ENCODE data around the gene BRPF1. TPM values are rescaled to one million over a fixed set of nuclear protein-coding genes. Genes with fewer than 3 reads are reported as not detected.

The BRPF1 gene
- total and polyA plus RNA-seq, 2 experiments from 2014 or later, result 8.0 to 24.7 TPM

- TF ChIP-seq REST (IDR thresholded peaks at IDR 0.05; ENCODE audit: unreplicated experiment) (no peak), ZNF114 (CRISPR knock-in tag; IDR thresholded peaks at IDR 0.05) (no peak), EZH2 (IDR thresholded peaks at IDR 0.05; ENCODE audit: low read depth, unreplicated experiment) (no peak)
Measured at GRCh38 chr3:9757427-9757826, 25.9 kb downstream of the BRPF1 start (continued).

DNA sequence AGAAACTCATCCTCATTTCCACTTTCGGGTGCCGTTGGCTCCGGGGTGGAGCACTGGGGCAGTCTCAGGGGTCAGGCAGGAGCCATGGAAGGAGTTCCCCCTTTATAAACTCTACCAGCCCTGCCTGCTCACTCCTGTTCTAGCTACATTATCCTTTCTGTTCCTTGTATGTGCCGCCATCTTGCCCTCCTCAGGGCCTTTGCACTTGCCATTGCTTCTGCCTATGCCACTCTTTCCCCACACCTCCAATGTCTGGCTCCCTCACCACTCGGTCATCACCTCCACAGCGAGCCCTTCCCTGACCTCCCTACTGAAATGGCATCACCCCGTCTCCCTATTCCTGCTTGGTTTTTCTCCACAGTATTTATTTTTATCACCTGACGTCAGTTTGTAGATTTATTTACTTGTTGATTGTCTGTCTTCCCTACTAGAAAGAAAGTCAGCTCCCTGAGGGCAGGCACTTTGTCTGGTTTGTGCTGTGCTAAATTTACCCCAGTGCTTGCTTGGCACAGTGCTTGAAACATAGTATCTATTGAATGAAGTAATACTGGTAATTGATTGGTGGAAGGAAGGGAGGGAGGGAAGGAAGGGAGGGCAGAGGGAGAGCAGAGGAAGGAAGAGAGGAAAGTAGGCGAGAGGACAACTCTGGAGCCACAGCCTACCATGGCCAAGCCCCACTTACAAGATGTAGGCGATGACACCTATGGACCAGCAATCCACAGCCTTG is 29.4 kb downstream of the BRPF1 start:
- H3K27ac ChIP-seq (ENCODE audit: low read depth), result no peak overlapping the region
- H3K4me3 ChIP-seq, result no peak overlapping the region
- H3K4me3 Mint-ChIP-seq, result no peak overlapping the region
- H3K36me3 Mint-ChIP-seq (ENCODE audit: low read depth), result peaks cover 32% of the 10 kb centered on the region
- no peaks in the 10 kb centered on the region for H3K9me3 Mint-ChIP-seq
- H3K27ac Mint-ChIP-seq, result no peak overlapping the region
- no peak overlapping the region for H3K4me2 ChIP-seq
- H3K4me1 ChIP-seq (ENCODE audit: insufficient read depth), result no peaks in the 10 kb centered on the region
- peaks cover 11% of the 10 kb centered on the region for H3K27me3 Mint-ChIP-seq (ENCODE audit: insufficient read depth, low read depth, poor library complexity)
- H3K79me2 ChIP-seq (replicated peaks; ENCODE audit: insufficient read depth), result no peaks in the 10 kb centered on the region
- DNase-seq (ENCODE audit: low spot score) (no peak), ATAC-seq (no peak)
- no peaks in the 10 kb centered on the region; the same call in 1 of the 2 replicates for H4K20me1 ChIP-seq (replicated peaks; ENCODE audit: insufficient read depth)
- H3K36me3 ChIP-seq (ENCODE audit: insufficient read depth), result no peaks in the 10 kb centered on the region; the same call in 1 of the 2 replicates
- H2AFZ ChIP-seq, result no peak overlapping the region
- H3K27me3 ChIP-seq (ENCODE audit: insufficient read depth), result no peaks in the 10 kb centered on the region
- H3K4me1 Mint-ChIP-seq, result peaks cover 3% of the 10 kb centered on the region; the same call in 1 of the 3 replicates
- no peaks in the 10 kb centered on the region for H3K9me2 ChIP-seq (ENCODE audit: insufficient read depth)
- no peaks in the 10 kb centered on the region for H3F3A ChIP-seq (replicated peaks; ENCODE audit: low read depth)
- TF ChIP-seq JUNB (IDR thresholded peaks at IDR 0.05; ENCODE audit: unreplicated experiment) (no peak), STAT1 (IDR thresholded peaks at IDR 0.05; ENCODE audit: unreplicated experiment) (no peak), NANOG (IDR thresholded peaks at IDR 0.05; ENCODE audit: borderline replicate concordance) (no peak), EZH2phosphoT487 (IDR thresholded peaks at IDR 0.05; ENCODE audit: unreplicated experiment) (no peak), POLR2AphosphoS5 (IDR thresholded peaks at IDR 0.05; ENCODE audit: low read depth) (no peak), ZNF114 (CRISPR knock-in tag; IDR thresholded peaks at IDR 0.05) (no peak), ZNF462 (CRISPR knock-in tag; IDR thresholded peaks at IDR 0.05) (no peak), CREB1 (CRISPR knock-in tag; IDR thresholded peaks at IDR 0.05; ENCODE audit: low read depth) (no peak)
- TF ChIP-seq, protein P1, sequence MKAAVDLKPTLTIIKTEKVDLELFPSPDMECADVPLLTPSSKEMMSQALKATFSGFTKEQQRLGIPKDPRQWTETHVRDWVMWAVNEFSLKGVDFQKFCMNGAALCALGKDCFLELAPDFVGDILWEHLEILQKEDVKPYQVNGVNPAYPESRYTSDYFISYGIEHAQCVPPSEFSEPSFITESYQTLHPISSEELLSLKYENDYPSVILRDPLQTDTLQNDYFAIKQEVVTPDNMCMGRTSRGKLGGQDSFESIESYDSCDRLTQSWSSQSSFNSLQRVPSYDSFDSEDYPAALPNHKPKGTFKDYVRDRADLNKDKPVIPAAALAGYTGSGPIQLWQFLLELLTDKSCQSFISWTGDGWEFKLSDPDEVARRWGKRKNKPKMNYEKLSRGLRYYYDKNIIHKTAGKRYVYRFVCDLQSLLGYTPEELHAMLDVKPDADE (IDR thresholded peaks at IDR 0.05), result no peak
- TF ChIP-seq, protein P2, sequence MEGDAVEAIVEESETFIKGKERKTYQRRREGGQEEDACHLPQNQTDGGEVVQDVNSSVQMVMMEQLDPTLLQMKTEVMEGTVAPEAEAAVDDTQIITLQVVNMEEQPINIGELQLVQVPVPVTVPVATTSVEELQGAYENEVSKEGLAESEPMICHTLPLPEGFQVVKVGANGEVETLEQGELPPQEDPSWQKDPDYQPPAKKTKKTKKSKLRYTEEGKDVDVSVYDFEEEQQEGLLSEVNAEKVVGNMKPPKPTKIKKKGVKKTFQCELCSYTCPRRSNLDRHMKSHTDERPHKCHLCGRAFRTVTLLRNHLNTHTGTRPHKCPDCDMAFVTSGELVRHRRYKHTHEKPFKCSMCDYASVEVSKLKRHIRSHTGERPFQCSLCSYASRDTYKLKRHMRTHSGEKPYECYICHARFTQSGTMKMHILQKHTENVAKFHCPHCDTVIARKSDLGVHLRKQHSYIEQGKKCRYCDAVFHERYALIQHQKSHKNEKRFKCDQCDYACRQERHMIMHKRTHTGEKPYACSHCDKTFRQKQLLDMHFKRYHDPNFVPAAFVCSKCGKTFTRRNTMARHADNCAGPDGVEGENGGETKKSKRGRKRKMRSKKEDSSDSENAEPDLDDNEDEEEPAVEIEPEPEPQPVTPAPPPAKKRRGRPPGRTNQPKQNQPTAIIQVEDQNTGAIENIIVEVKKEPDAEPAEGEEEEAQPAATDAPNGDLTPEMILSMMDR (conservative IDR thresholded peaks at IDR 0.05; ENCODE audit: low read depth in 2 of 2), result no peak
